Sigmoid colon (tissue), 7 donors: ENCODE data around the gene ANKRD35. TPM values are rescaled to one million over a fixed set of nuclear protein-coding genes. Genes with fewer than 3 reads are reported as not detected.
"Not testable (repeated sequence)": the region's sequence is repeated elsewhere in the genome, so short reads cannot be mapped to it uniquely, and the experiment has no call there.

ENCODE experiments used
- DNase-seq: peaks from one replicate; pipeline ENCODE4 v3.0.0-alpha.2; 2019
- H3K27ac ChIP-seq, 4 donors: fragments of 200-600 bp; sonication (generic); one replicate each; pipeline ENCODE4 v1.5.1; 2016 to 2019; ENCODE audit warnings: mild to moderate bottlenecking in 1 of 4
- H3K27me3 ChIP-seq, 3 donors: fragments of 200-600 bp; sonication (generic); one replicate each; pipeline ENCODE4 v1.5.1; 2019; ENCODE audit warnings: mild to moderate bottlenecking in 1 of 3
- H3K36me3 ChIP-seq, 4 donors: fragments of 200-600 bp; sonication (generic); one replicate each; pipeline ENCODE4 v1.5.1; 2016 to 2019
- H3K4me1 ChIP-seq, 4 donors: fragments of 200-600 bp; sonication (generic); one replicate each; pipeline ENCODE4 v1.5.1; 2017 to 2019
- H3K4me3 ChIP-seq, 4 donors: fragments of 200-600 bp; sonication (generic); one replicate each; pipeline ENCODE4 v1.5.1; 2017 to 2019; ENCODE audit warnings: mild to moderate bottlenecking in 2 of 4, moderate library complexity in 1 of 4
- H3K9me3 ChIP-seq, 4 donors: fragments of 200-600 bp in 3 of 4; sonication (generic) in 3 of 4; one replicate each; pipeline versions ENCODE4 v1.5.1 to v1.6.1; 2013 to 2019
- EP300 ChIP-seq, 4 donors: sonication (generic); formaldehyde crosslinking; IDR thresholded peaks; one replicate each; pipeline ENCODE4 v1.6.1; 2017; ENCODE audit warnings: antibody characterized with exemption in 4 of 4
- POLR2A ChIP-seq, 2 donors: fragments of 450-650 bp; IDR thresholded peaks; one replicate each; pipeline ENCODE4 v1.6.1; 2016; ENCODE audit warnings: antibody characterized with exemption in 2 of 2, mild to moderate bottlenecking in 2 of 2, moderate library complexity in 2 of 2
- POLR2AphosphoS5 ChIP-seq, 4 donors: sonication (generic); formaldehyde crosslinking; IDR thresholded peaks; one replicate each; pipeline ENCODE4 v1.6.1; 2017; ENCODE audit warnings: antibody characterized with exemption in 4 of 4
- WGBS, 2 donors: extraction: QIAGEN DNeasy Blood & Tissue Kit; methylation state at CpG; one replicate each; pipeline ENCODE4 v1.1.7; 2013; 5-methylcytosine and 5-hydroxymethylcytosine counted together
- intact Hi-C: fragments of 100-400 bp; cut with DNase I; formaldehyde crosslinking; loops from one replicate; pipeline ENCODE4 v1.15.1; 2023
- polyA plus RNA-seq, 3 donors: library from polyadenylated mRNA; stranded (reverse); fragments of 200-250 nt; gene quantifications; one replicate each; pipeline ENCODE4 v1.2.3, GENCODE V29; 2013
- total RNA-seq, 4 donors: library from RNA; depleted of rRNA; stranded (reverse); fragments of >200 nt; gene quantifications; one replicate each; pipeline ENCODE4 v1.1.0, GENCODE V29; 2016
- TF ChIP-seq, protein P1 (sequence below), 4 experiments: fragments of 450-650 bp in 3 of 4; fragments of 200-600 bp in 1 of 4; IDR thresholded peaks; one replicate each; pipeline ENCODE4 v1.5.1; 2016 to 2019; ENCODE audit warnings: antibody characterized with exemption in 4 of 4, mild to moderate bottlenecking in 3 of 4, moderate library complexity in 2 of 4
- donor health status: healthy with polysubstance abuse.
- donor health status: Bipolar disorder and iron deficiency.
- donor health status: healthy.

ANKRD35 gene
- total and polyA plus RNA-seq, 7 donors = 0.46 to 13.8 (median 5.2) TPM

DNA sequence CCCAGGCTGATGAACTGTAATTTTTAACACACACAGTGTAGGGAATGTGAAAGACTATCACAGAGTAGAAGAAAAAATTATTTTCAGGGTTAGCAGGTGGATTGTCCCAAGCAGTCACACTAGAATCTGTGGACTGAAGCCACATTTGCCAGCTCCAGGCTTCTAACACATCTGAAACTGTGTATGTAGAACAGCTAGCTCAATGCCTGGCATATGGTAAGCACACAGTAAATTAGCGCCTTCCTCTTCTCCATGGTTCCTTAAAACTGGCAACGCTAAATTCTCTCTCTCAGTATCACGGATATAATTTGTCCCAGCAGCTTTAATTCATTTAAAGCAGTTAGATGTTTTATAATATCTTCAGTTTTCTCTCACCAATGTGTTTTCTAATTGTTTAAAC is 42.6 kb downstream of the ANKRD35 start:
- H3K4me1 ChIP-seq = peaks cover 0 to 14% (median 13%) of the 10 kb centered on the region in 4 donors
- no peaks in the 10 kb centered on the region for H3K9me3 ChIP-seq
- peaks cover 10 to 51% (median 28%) of the 10 kb centered on the region in 4 donors for H3K36me3 ChIP-seq
- H3K27me3 ChIP-seq = no peaks in the 10 kb centered on the region
- DNase-seq = no peak
- no peak overlapping the region for H3K27ac ChIP-seq
- WGBS, 2 donors = 94 to 95% methylated on average over 3 of the region's 3 CpGs
- no peak overlapping the region for H3K4me3 ChIP-seq
- TF ChIP-seq POLR2AphosphoS5 (IDR thresholded peaks at IDR 0.05) = no peak
- no peak for TF ChIP-seq POLR2A (IDR thresholded peaks at IDR 0.05)
- TF ChIP-seq, protein P1, sequence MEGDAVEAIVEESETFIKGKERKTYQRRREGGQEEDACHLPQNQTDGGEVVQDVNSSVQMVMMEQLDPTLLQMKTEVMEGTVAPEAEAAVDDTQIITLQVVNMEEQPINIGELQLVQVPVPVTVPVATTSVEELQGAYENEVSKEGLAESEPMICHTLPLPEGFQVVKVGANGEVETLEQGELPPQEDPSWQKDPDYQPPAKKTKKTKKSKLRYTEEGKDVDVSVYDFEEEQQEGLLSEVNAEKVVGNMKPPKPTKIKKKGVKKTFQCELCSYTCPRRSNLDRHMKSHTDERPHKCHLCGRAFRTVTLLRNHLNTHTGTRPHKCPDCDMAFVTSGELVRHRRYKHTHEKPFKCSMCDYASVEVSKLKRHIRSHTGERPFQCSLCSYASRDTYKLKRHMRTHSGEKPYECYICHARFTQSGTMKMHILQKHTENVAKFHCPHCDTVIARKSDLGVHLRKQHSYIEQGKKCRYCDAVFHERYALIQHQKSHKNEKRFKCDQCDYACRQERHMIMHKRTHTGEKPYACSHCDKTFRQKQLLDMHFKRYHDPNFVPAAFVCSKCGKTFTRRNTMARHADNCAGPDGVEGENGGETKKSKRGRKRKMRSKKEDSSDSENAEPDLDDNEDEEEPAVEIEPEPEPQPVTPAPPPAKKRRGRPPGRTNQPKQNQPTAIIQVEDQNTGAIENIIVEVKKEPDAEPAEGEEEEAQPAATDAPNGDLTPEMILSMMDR (IDR thresholded peaks at IDR 0.05) = no peak
- TF ChIP-seq EP300 (IDR thresholded peaks at IDR 0.05) = no peak
- intact Hi-C loops = loop anchor here (10.0 kb wide), 1 partner anchor 58 kb away; no protein-coding TSS in a partner anchor

DNA sequence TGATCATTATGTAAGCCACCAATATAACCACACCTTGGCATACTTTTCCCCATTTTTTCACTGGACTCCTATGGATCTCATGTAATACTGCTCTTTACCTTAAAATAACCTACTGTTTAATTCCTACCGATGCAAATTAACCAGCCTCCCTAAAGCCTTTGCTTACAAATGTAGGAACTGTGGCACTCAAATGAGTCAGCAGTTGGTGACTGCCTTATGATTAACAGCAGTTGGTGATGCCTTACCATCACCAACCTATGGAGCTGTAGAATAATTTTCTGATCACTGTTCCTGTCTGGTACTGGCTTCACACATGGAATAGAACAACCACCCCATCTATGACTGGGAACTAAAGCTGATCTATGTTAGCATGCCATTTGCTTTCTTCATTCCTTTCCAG is 48.0 kb downstream of the ANKRD35 start:
- Histone ChIP-seq H3K4me3 (no peak overlapping the region), H3K4me1 (no peaks in the 10 kb centered on the region), H3K27ac (no peak overlapping the region), H3K36me3 (peaks cover 38 to 99% (median 69%) of the 10 kb centered on the region in 4 donors), H3K9me3 (no peaks in the 10 kb centered on the region), H3K27me3 (no peaks in the 10 kb centered on the region)
- intact Hi-C loops = no loop called here
- 99% methylated on average over 1 of the region's 1 CpG for WGBS, 2 donors
- DNase-seq = no peak
- no peak for TF ChIP-seq POLR2A (IDR thresholded peaks at IDR 0.05)

DNA sequence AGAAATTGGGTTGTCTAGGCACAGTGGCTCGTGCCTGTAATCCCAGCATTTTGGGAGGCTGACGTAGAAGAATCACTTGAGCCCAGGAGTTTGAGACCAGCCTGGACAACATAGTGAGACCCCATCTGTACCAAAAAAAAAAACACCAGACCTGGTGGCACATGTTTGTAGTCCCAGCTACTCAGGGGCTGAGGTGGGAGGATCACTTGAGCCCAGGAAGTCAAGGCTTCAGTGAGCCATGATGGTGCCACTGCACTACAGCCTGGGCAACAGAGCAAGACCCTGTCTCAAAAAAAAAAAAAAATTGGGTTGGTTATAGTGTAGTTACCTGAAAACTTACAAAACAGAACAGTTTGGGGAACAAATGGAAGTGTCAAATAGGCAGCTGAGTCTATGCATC is 54.9 kb downstream of the ANKRD35 start:
- H3K36me3 ChIP-seq = peaks cover 33 to 98% (median 65%) of the 10 kb centered on the region in 4 donors
- H3K27ac ChIP-seq, H3K4me1 ChIP-seq, H3K9me3 ChIP-seq, DNase-seq, H3K4me3 ChIP-seq, intact Hi-C loops, H3K27me3 ChIP-seq: not testable (repeated sequence)
- WGBS, 2 donors = 99% methylated on average over 2 of the region's 2 CpGs

DNA sequence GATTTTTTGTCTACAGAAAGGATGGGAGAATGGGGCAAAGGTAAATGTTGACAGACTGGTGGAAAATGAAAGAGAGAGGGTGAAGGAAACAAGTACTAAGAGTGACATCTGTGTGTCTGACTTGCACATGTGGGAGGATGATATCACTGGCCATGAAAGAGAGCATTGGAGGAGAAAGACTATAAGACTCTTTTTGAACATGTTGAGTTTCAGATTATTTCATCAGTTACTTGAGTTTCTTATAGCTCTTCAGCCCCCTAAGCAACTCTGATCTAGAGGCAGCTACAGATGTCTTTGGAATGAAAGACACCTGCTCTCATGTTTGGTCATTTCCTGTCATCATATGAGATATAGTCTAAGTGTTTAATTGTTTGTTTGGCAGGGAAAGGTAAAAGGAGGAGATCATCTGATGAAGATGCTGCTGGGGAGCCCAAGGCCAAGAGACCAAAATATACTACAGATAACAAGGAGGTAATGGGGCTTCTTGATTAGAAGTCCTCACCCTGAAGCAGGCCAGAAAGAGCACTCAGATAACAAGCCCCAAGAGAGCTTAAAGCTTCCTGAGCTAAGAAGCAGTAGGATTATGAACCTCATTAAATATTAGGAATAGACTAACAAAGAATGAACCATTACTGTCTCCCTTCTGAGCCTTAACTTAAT is 57.2 kb downstream of the ANKRD35 start:
- intact Hi-C loops = no loop called here
- Histone ChIP-seq H3K4me1 (peaks cover 0 to 18% (median 12%) of the 10 kb centered on the region in 4 donors), H3K27me3 (no peaks in the 10 kb centered on the region), H3K9me3 (no peaks in the 10 kb centered on the region), H3K36me3 (peaks cover 16 to 76% (median 47%) of the 10 kb centered on the region in 4 donors), H3K27ac (no peak overlapping the region), H3K4me3 (no peak overlapping the region)
- DNase-seq = no peak
- TF ChIP-seq POLR2A (IDR thresholded peaks at IDR 0.05) (no peak), EP300 (IDR thresholded peaks at IDR 0.05) (no peak), POLR2AphosphoS5 (IDR thresholded peaks at IDR 0.05) (no peak)
- TF ChIP-seq, protein P1 (IDR thresholded peaks at IDR 0.05) = no peak

DNA sequence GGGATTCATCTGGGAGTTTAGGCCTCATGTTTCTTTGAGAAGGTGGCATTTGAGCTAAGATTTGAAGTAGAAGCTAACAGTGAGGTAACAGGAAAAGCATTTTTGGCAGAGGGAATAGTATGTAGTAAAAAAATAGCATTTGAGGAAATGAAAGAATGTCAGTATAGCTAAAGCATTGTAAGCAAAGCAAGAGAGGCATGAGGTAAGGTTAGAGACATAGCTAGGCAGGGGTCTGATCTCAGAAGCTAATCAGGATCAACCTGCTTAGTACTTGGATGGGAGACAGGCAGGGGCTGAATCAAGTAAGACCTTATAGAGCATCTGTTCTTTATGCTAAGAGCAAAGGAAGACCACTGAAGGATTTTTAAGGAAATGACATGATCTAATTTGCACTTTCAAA is 57.7 kb downstream of the ANKRD35 start:
- no peak overlapping the region for H3K27ac ChIP-seq
- H3K36me3 ChIP-seq = peaks cover 16 to 71% (median 42%) of the 10 kb centered on the region in 4 donors
- H3K4me3 ChIP-seq = no peak overlapping the region
- no peak for DNase-seq
- intact Hi-C loops = no loop called here
- TF ChIP-seq POLR2AphosphoS5 (IDR thresholded peaks at IDR 0.05) = no peak
- no peak for TF ChIP-seq EP300 (IDR thresholded peaks at IDR 0.05)
- no peak for TF ChIP-seq POLR2A (IDR thresholded peaks at IDR 0.05)
- TF ChIP-seq, protein P1 (IDR thresholded peaks at IDR 0.05) = no peak
- H3K27me3 ChIP-seq = no peaks in the 10 kb centered on the region
- no peaks in the 10 kb centered on the region for H3K9me3 ChIP-seq
- peaks cover 0 to 18% (median 12%) of the 10 kb centered on the region in 4 donors for H3K4me1 ChIP-seq

DNA sequence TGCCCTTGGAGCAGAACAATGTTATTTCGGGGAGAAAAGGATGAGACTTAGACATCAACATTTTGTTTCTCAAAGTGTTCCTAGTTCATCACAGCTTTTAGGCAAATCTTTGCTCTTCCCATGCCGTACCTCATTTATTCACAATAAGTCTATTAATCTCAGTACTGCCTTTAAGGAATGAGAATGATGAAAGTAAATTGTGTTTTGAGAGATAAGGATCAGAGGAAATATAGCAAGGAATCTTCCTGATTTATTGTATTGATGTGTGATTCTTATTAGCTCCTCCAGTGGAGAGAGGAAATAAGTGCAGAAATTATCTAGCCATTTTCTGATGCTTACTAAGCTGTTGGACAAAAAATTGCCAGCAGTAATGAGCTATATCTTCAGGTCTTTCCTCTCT is 59.6 kb downstream of the ANKRD35 start:
- H3K36me3 ChIP-seq = peaks cover 16 to 52% (median 38%) of the 10 kb centered on the region in 4 donors
- intact Hi-C loops = no loop called here

More for the DNA sequence above, 59.6 kb downstream of the ANKRD35 start:
- Histone ChIP-seq H3K27me3 (no peaks in the 10 kb centered on the region), H3K27ac (no peak overlapping the region), H3K9me3 (no peaks in the 10 kb centered on the region), H3K4me3 (no peak overlapping the region), H3K4me1 (peaks cover 0 to 22% (median 12%) of the 10 kb centered on the region in 4 donors)
- DNase-seq = no peak
- WGBS, 2 donors = 93 to 96% methylated on average over 2 of the region's 2 CpGs
- TF ChIP-seq POLR2A (IDR thresholded peaks at IDR 0.05) (no peak), POLR2AphosphoS5 (IDR thresholded peaks at IDR 0.05) (no peak), EP300 (IDR thresholded peaks at IDR 0.05) (no peak)
- TF ChIP-seq, protein P1 (IDR thresholded peaks at IDR 0.05) = no peak
